H1 (cell line): ENCODE data around the gene UTP20. TPM values are rescaled to one million over a fixed set of nuclear protein-coding genes. Genes with fewer than 3 reads are reported as not detected.
"Not testable (repeated sequence)": the region's sequence is repeated elsewhere in the genome, so short reads cannot be mapped to it uniquely, and the experiment has no call there.

Experiments
- CTCF ChIA-PET: fragments of 300-600 bp; sonication (Branson Sonifier 250); formaldehyde crosslinking; loops from one replicate; lab custom pipeline; 2021; ENCODE audit not compliant: partially characterized antibody; lab: Charles Lee
- POLR2A ChIA-PET: fragments of 300-600 bp; sonication (Branson Sonifier 250); formaldehyde crosslinking; loops from one replicate; lab custom pipeline; 2021; ENCODE audit warnings: inconsistent platforms; ENCODE audit not compliant: partially characterized antibody; lab: Charles Lee
- DNase-seq, 2 experiments: peaks; one replicate each; pipeline versions ENCODE4 v3.0.0 to v3.0.0-alpha.2; 2010 to 2022; ENCODE audit warnings: low spot score in 2 of 2, low read depth in 1 of 2, mixed read lengths in 1 of 2
- FAIRE-seq: peaks from 2 replicates; lab custom pipeline; 2011; peaks lifted over from hg19 to GRCh38; lab: Jason Lieb, UNC
- H2AFZ ChIP-seq: 2 replicates; pipeline ENCODE4 v1.8.1; 2012; ENCODE audit warnings: low read length, inconsistent platforms
- H2AK5ac ChIP-seq: 2 replicates; pipeline ENCODE4 v1.6.1; 2013; ENCODE audit warnings: low read depth, low read length
- H2BK120ac ChIP-seq: replicated peaks from 2 replicates; pipeline ENCODE3; 2013; ENCODE audit warnings: low read depth, low read length, inconsistent platforms
- H2BK12ac ChIP-seq: 2 replicates; pipeline ENCODE4 v1.6.1; 2013; ENCODE audit warnings: low read depth, low read length
- H2BK15ac ChIP-seq: 2 replicates; pipeline ENCODE4 v1.6.1; 2013; ENCODE audit warnings: low read length
- H2BK20ac ChIP-seq: 2 replicates; pipeline ENCODE4 v1.6.1; 2013; ENCODE audit warnings: low read length
- H2BK5ac ChIP-seq: 2 replicates; pipeline ENCODE4 v1.6.1; 2013; ENCODE audit warnings: low read depth, low read length
- H3K14ac ChIP-seq: 2 replicates; pipeline ENCODE4 v1.6.1; 2013; ENCODE audit warnings: inconsistent platforms; ENCODE audit not compliant: insufficient read length
- H3K18ac ChIP-seq: 2 replicates; pipeline ENCODE4 v1.6.1; 2013; ENCODE audit warnings: low read length; ENCODE audit errors: extremely low read depth
- H3K23ac ChIP-seq: 2 replicates; pipeline ENCODE4 v1.6.1; 2013; ENCODE audit warnings: inconsistent platforms; ENCODE audit not compliant: insufficient read length
- H3K23me2 ChIP-seq: 2 replicates; pipeline ENCODE4 v1.6.1; 2013; ENCODE audit warnings: low read depth, low read length
- H3K27ac ChIP-seq: 2 replicates; pipeline ENCODE4 v1.6.1; 2011; ENCODE audit warnings: low read depth, low read length, inconsistent platforms
- H3K27me3 ChIP-seq, 4 experiments: replicated peaks in 1 of 4; 1 replicate in 1 of 4; 2 replicates in 3 of 4; pipeline versions ENCODE4 v1.6.1 to v1.8.1; 2011 to 2013; ENCODE audit warnings: low read length in 3 of 4, mild to moderate bottlenecking in 3 of 4, inconsistent platforms in 2 of 4, mixed read lengths in 2 of 4, moderate library complexity in 1 of 4; ENCODE audit not compliant: control insufficient read depth in 3 of 4, insufficient read depth in 3 of 4; ENCODE audit errors: extremely low read depth in 1 of 4
- H3K36me3 ChIP-seq, 4 experiments: 2 replicates each; pipeline versions ENCODE4 v1.6.1 to v1.8.1; 2011 to 2013; ENCODE audit warnings: mild to moderate bottlenecking in 4 of 4, low read length in 3 of 4, moderate library complexity in 2 of 4, control low read depth in 1 of 4, inconsistent platforms in 1 of 4; ENCODE audit not compliant: insufficient read depth in 4 of 4, control insufficient read depth in 2 of 4
- H3K4ac ChIP-seq: replicated peaks from 2 replicates; pipeline ENCODE3; 2013; ENCODE audit warnings: low read length, low read depth, mixed read lengths, inconsistent platforms; ENCODE audit not compliant: insufficient read length
- H3K4me1 ChIP-seq, 4 experiments: replicated peaks in 1 of 4; 1 replicate in 1 of 4; 2 replicates in 3 of 4; pipeline versions ENCODE4 v1.6.1 to v1.8.1; 2011 to 2013; ENCODE audit warnings: low read length in 3 of 4, inconsistent platforms in 2 of 4, mixed read lengths in 1 of 4; ENCODE audit not compliant: insufficient read depth in 4 of 4, control insufficient read depth in 3 of 4
- H3K4me2 ChIP-seq, 2 experiments: 2 replicates each; pipeline versions ENCODE4 v1.6.1 to v1.8.1; 2011 to 2013; ENCODE audit warnings: low read depth in 2 of 2, low read length in 2 of 2, control low read depth in 1 of 2, inconsistent platforms in 1 of 2, mild to moderate bottlenecking in 1 of 2; ENCODE audit not compliant: insufficient read depth in 1 of 2
- H3K4me3 ChIP-seq, 4 experiments: fragments of 200-600, 300-600 bp in 1 of 4; sonication (generic), shearing (Covaris generic), sonication (Bioruptor Twin) in 1 of 4; 2 replicates each; pipeline versions ENCODE4 v1.5.1 to v1.8.1; 2011 to 2016; ENCODE audit warnings: low read length in 4 of 4, low read depth in 3 of 4, control low read depth in 2 of 4, inconsistent platforms in 2 of 4, mild to moderate bottlenecking in 2 of 4, mixed read lengths in 1 of 4, moderate library complexity in 1 of 4; ENCODE audit not compliant: insufficient read depth in 2 of 4; ENCODE audit errors: extremely low read depth in 1 of 4
- H3K56ac ChIP-seq: replicated peaks from 2 replicates; pipeline ENCODE3; 2013; ENCODE audit warnings: low read depth, mild to moderate bottlenecking, mixed read lengths, low read length, inconsistent platforms; ENCODE audit not compliant: insufficient read length
- H3K79me1 ChIP-seq: 2 replicates; pipeline ENCODE4 v1.6.1; 2013; ENCODE audit warnings: low read depth, low read length, control low read depth
- H3K79me2 ChIP-seq, 2 experiments: 2 replicates each; pipeline versions ENCODE4 v1.6.1 to v1.8.1; 2012 to 2013; ENCODE audit warnings: low read length in 2 of 2, mild to moderate bottlenecking in 2 of 2, inconsistent platforms in 1 of 2; ENCODE audit not compliant: insufficient read depth in 2 of 2, control insufficient read depth in 1 of 2
- H3K9ac ChIP-seq, 4 experiments: replicated peaks in 1 of 4; 1 replicate in 1 of 4; 2 replicates in 3 of 4; pipeline versions ENCODE4 v1.6.1 to v1.8.1; 2011 to 2013; ENCODE audit warnings: low read depth in 3 of 4, low read length in 3 of 4, control low read depth in 2 of 4, mild to moderate bottlenecking in 2 of 4, moderate library complexity in 2 of 4, inconsistent platforms in 1 of 4; ENCODE audit errors: extremely low read depth in 1 of 4
- H3K9me3 ChIP-seq, 2 experiments: 2 replicates each; pipeline versions ENCODE4 v1.6.1 to v1.8.1; 2012 to 2013; ENCODE audit warnings: mild to moderate bottlenecking in 2 of 2, moderate library complexity in 2 of 2, control low read depth in 1 of 2, inconsistent platforms in 1 of 2, low read depth in 1 of 2, low read length in 1 of 2, mixed read lengths in 1 of 2; ENCODE audit not compliant: insufficient read depth in 2 of 2
- H4K20me1 ChIP-seq, 2 experiments: replicated peaks in 1 of 2; 2 replicates each; pipeline versions ENCODE3 to v1.8.1; 2011 to 2013; ENCODE audit warnings: inconsistent platforms in 2 of 2, low read length in 2 of 2, mild to moderate bottlenecking in 1 of 2; ENCODE audit not compliant: insufficient read depth in 2 of 2, control insufficient read depth in 1 of 2
- H4K5ac ChIP-seq: 2 replicates; pipeline ENCODE4 v1.6.1; 2013; ENCODE audit warnings: low read length, low read depth, mixed read lengths, inconsistent platforms; ENCODE audit not compliant: insufficient read length
- H4K8ac ChIP-seq: 2 replicates; pipeline ENCODE4 v1.8.0; 2013; ENCODE audit warnings: mild to moderate bottlenecking, moderate library complexity, low read length, inconsistent platforms; ENCODE audit not compliant: insufficient read depth; ENCODE audit errors: extremely low read depth
- H4K91ac ChIP-seq: replicated peaks from 2 replicates; pipeline ENCODE3; 2013; ENCODE audit warnings: low read length, mixed read lengths, inconsistent platforms; ENCODE audit not compliant: insufficient read length
- WGBS, 2 experiments: shearing (Covaris generic) in 1 of 2; methylation state at CpG; one replicate each; pipeline versions ENCODE4 v1.1.6 to v1.1.7; 2013 to 2015; ENCODE audit warnings: low lambda C conversion rate in 2 of 2, mixed read lengths in 2 of 2, inconsistent platforms in 1 of 2, low coverage in 1 of 2, missing lambda C conversion rate in 1 of 2; ENCODE audit not compliant: insufficient replicate concordance in 2 of 2, insufficient coverage in 1 of 2, insufficient read length in 1 of 2; ENCODE audit errors: extremely low coverage in 1 of 2, missing lambda C conversion rate in 1 of 2; 5-methylcytosine and 5-hydroxymethylcytosine counted together
- polyA plus RNA-seq, 7 experiments: library from polyadenylated mRNA; depleted of rRNA in 3 of 7; stranded (reverse) in 5 of 7; unstranded in 2 of 7; fragments of >200 nt in 5 of 7; fragments of 200-250 nt in 2 of 7; gene quantifications; 1 replicate in 5 of 7; 2 replicates in 1 of 7; 4 replicates in 1 of 7; pipeline versions ENCODE4 v1.2.1 to v1.2.3, GENCODE V29; 2011 to 2013; ENCODE audit warnings: missing spikeins in 2 of 7, mixed read lengths in 2 of 7
- total RNA-seq: library from RNA; stranded (reverse); fragmentation: NEBNext Ultra II Directional; extraction: Animal tissue kit (Norgen Biotek cat#: 25700); gene quantifications from 2 replicates; pipeline ENCODE4 v1.2.1, GENCODE V29; 2021

The UTP20 gene
- total and polyA plus RNA-seq, 2 of the 8 experiments (the other 6 are each of a cell fraction or from before 2014, with no cell fraction given): 8.5 to 48.4 TPM

- H3K23me2 ChIP-seq, H2BK15ac ChIP-seq, POLR2A ChIA-PET, DNase-seq, H3K4me3 ChIP-seq, H4K91ac ChIP-seq, H3K27me3 ChIP-seq, H3K18ac ChIP-seq, H3K79me1 ChIP-seq, FAIRE-seq, H3K4me1 ChIP-seq, H3K56ac ChIP-seq, H3K36me3 ChIP-seq, CTCF ChIA-PET, H2AFZ ChIP-seq, H2BK12ac ChIP-seq, H4K8ac ChIP-seq, H2AK5ac ChIP-seq, H3K4ac ChIP-seq, H4K20me1 ChIP-seq, H3K4me2 ChIP-seq, H2BK120ac ChIP-seq, H3K23ac ChIP-seq, H3K9ac ChIP-seq, H3K9me3 ChIP-seq, H2BK20ac ChIP-seq, H3K14ac ChIP-seq, H3K27ac ChIP-seq, H2BK5ac ChIP-seq, H4K5ac ChIP-seq: not testable (repeated sequence)
- peaks cover 5 to 21% of the 10 kb centered on the region in 2 experiments for H3K79me2 ChIP-seq
- 87% methylated on average over 8 of the region's 8 CpGs; no CpG with 5 or more reads in 1 of the 2 experiments for WGBS, 2 experiments
Observed at GRCh38 chr12:101410169-101410568, 130.3 kb downstream of the UTP20 start.
